DND-41 (cell line): ENCODE data around the gene NPSR1.

ENCODE experiments used
- EZH2 ChIP-seq: IDR thresholded peaks from 3 replicates; pipeline ENCODE4 v1.6.1; 2012; ENCODE audit warnings: borderline replicate concordance, low read depth, mild to moderate bottlenecking, moderate library complexity, low read length, inconsistent platforms; ENCODE audit not compliant: severe bottlenecking
- TF ChIP-seq, protein P1 (sequence below): IDR thresholded peaks from 2 replicates; pipeline ENCODE4 v1.5.1; 2012; ENCODE audit warnings: borderline replicate concordance, low read length, moderate library complexity, mild to moderate bottlenecking; ENCODE audit not compliant: poor library complexity, severe bottlenecking; ENCODE audit errors: extremely low read depth

DNA sequence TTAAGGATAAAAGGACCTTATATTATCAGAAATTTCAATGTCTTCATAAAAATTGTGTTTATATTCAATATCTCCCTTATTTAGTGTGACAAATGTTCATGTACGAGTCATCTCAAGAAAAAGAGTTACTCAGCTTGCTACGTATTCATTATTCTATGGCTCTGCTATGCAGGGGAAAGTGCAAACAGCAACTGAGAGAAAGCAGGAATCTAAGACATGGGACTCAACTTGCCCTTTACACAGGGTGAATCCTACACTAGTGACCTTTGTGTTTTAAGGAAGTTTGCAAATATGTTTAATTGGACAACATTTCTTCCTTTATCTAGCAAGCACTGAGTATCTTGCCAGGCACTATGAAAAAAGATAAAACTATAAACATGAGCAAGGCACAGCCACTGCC, 104.7 kb downstream of the NPSR1 start:
- TF ChIP-seq, protein P1, sequence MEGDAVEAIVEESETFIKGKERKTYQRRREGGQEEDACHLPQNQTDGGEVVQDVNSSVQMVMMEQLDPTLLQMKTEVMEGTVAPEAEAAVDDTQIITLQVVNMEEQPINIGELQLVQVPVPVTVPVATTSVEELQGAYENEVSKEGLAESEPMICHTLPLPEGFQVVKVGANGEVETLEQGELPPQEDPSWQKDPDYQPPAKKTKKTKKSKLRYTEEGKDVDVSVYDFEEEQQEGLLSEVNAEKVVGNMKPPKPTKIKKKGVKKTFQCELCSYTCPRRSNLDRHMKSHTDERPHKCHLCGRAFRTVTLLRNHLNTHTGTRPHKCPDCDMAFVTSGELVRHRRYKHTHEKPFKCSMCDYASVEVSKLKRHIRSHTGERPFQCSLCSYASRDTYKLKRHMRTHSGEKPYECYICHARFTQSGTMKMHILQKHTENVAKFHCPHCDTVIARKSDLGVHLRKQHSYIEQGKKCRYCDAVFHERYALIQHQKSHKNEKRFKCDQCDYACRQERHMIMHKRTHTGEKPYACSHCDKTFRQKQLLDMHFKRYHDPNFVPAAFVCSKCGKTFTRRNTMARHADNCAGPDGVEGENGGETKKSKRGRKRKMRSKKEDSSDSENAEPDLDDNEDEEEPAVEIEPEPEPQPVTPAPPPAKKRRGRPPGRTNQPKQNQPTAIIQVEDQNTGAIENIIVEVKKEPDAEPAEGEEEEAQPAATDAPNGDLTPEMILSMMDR, result no peak
- no peak for TF ChIP-seq EZH2
